Cardiac muscle cell (in vitro differentiated cells and primary cell): ENCODE data around the gene GPR161. TPM values are rescaled to one million over a fixed set of nuclear protein-coding genes. Genes with fewer than 3 reads are reported as not detected.

Experiments
- DNase-seq, 2 donors: peaks; one replicate each; pipeline versions ENCODE4 v3.0.0 to v3.0.0-alpha.2; 2010 to 2017; ENCODE audit warnings: low read depth in 1 of 2, low spot score in 1 of 2
- H3K27ac ChIP-seq: fragments of 200-600 bp; sonication (generic); 2 replicates; pipeline ENCODE4 v1.5.1; 2016
- H3K27me3 ChIP-seq: fragments of 200-600 bp; sonication (generic); 2 replicates; pipeline ENCODE4 v1.6.0; 2016; ENCODE audit warnings: control low read depth
- H3K36me3 ChIP-seq: fragments of 200-600 bp; sonication (generic); 2 replicates; pipeline ENCODE4 v1.5.1; 2016; ENCODE audit warnings: control low read depth
- H3K4me1 ChIP-seq: fragments of 200-600 bp; sonication (generic); 2 replicates; pipeline ENCODE4 v1.8.1; 2017; ENCODE audit warnings: low read depth, mild to moderate bottlenecking, mixed run types
- H3K4me3 ChIP-seq: fragments of 200-600 bp; sonication (generic); 2 replicates; pipeline ENCODE4 v1.5.1; 2016; ENCODE audit warnings: mild to moderate bottlenecking
- H3K9me3 ChIP-seq: fragments of 200-600 bp; sonication (generic); 2 replicates; pipeline ENCODE4 v1.5.1; 2017; ENCODE audit warnings: low read depth, mild to moderate bottlenecking, control low read depth
- polyA plus RNA-seq: library from polyadenylated mRNA; unstranded; fragments of >200 nt; fragmentation: Nextera tagmentation; extraction: Ambion mirVana; gene quantifications from 2 replicates; pipeline ENCODE4 v1.2.1, GENCODE V29; 2016
- total RNA-seq: library from RNA; depleted of rRNA; stranded (reverse); fragments of >200 nt; gene quantifications from 2 replicates; pipeline ENCODE4 v1.2.3, GENCODE V29; 2016
- TF ChIP-seq, protein P1 (sequence below): IDR thresholded peaks from 2 replicates; pipeline ENCODE4 v1.5.1; 2012; ENCODE audit warnings: low read depth, mild to moderate bottlenecking, low read length

GPR161 gene
- total and polyA plus RNA-seq, 2 experiments from 2014 or later, result 17.0 to 27.6 TPM

DNA sequence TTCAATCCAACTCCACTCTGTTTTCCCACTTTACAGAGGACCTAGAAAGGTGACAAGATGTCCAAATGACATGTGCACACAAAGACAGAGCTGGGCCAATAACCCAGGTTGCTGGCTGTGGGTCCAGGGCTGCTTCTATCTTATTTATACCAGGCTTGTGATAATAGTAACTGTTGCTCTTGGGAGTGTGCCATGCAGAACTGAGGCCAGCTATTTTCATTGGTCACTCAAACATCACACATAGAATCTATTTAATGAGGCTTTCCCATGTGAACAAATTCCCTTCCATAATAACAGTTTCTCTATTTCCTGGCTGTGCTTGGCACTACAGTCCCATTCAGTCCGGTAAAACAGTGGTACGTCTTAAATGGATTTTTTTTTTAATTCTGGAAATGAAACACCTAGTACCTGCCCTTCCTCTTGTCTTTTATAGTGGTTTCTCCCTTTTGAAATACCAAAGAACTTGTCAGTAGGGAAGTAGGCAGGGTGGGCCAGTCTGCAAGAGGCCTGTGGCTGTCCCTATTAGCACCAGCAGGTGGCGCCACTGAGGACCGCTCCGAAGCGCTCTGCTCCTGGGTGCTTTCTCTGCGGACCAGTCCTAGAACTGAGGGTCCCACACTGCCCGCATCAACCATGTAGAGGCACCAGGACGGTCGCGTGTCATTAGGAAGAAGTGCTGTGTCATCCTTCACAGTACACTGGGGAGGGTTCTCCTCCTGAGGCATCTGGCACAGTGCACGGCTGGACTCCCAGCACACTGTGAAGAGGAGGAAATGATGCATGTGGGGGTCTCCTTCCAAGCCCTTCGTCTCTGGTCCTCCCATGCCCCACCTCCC is 52.1 kb downstream of the GPR161 start:
- DNase-seq, result peak; percentile 69 to 75
- TF ChIP-seq, protein P1, sequence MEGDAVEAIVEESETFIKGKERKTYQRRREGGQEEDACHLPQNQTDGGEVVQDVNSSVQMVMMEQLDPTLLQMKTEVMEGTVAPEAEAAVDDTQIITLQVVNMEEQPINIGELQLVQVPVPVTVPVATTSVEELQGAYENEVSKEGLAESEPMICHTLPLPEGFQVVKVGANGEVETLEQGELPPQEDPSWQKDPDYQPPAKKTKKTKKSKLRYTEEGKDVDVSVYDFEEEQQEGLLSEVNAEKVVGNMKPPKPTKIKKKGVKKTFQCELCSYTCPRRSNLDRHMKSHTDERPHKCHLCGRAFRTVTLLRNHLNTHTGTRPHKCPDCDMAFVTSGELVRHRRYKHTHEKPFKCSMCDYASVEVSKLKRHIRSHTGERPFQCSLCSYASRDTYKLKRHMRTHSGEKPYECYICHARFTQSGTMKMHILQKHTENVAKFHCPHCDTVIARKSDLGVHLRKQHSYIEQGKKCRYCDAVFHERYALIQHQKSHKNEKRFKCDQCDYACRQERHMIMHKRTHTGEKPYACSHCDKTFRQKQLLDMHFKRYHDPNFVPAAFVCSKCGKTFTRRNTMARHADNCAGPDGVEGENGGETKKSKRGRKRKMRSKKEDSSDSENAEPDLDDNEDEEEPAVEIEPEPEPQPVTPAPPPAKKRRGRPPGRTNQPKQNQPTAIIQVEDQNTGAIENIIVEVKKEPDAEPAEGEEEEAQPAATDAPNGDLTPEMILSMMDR, result peak; percentile 96
- H3K27ac ChIP-seq, result no peak overlapping the region
- no peak overlapping the region for H3K4me3 ChIP-seq
- no peaks in the 10 kb centered on the region for H3K9me3 ChIP-seq
- H3K36me3 ChIP-seq, result peaks cover 5% of the 10 kb centered on the region
- H3K4me1 ChIP-seq, result no peaks in the 10 kb centered on the region
- H3K27me3 ChIP-seq, result no peaks in the 10 kb centered on the region

GRCh38 chr1:168083456-168084325 is 53.0 kb downstream of the GPR161 start:
- no peaks in the 10 kb centered on the region for H3K4me1 ChIP-seq
- H3K9me3 ChIP-seq, result no peaks in the 10 kb centered on the region
- no peak for DNase-seq
- TF ChIP-seq, protein P1, result no peak
- no peak overlapping the region for H3K4me3 ChIP-seq
- peaks cover 5% of the 10 kb centered on the region for H3K36me3 ChIP-seq
- no peaks in the 10 kb centered on the region for H3K27me3 ChIP-seq
- H3K27ac ChIP-seq, result no peak overlapping the region

GRCh38 chr1:168082008-168082876 is 54.5 kb downstream of the GPR161 start:
- Histone ChIP-seq H3K27me3 (no peaks in the 10 kb centered on the region), H3K4me3 (no peak overlapping the region), H3K9me3 (no peaks in the 10 kb centered on the region), H3K4me1 (no peaks in the 10 kb centered on the region), H3K36me3 (peaks cover 5% of the 10 kb centered on the region), H3K27ac (peak overlapping the region; percentile 39)
- peak; percentile 83 to 86 for DNase-seq
- TF ChIP-seq, protein P1, result peak; percentile 96

GRCh38 chr1:168081373-168082007 is 55.2 kb downstream of the GPR161 start:
- Histone ChIP-seq H3K9me3 (no peaks in the 10 kb centered on the region), H3K36me3 (peaks cover 9% of the 10 kb centered on the region), H3K27ac (no peak overlapping the region)

More at GRCh38 chr1:168081373-168082007, 55.2 kb downstream of the GPR161 start:
- TF ChIP-seq, protein P1, result no peak
- H3K4me1 ChIP-seq, result no peaks in the 10 kb centered on the region
- H3K4me3 ChIP-seq, result no peak overlapping the region
- peak in 1 of 2 donors; percentile 87 for DNase-seq
- no peaks in the 10 kb centered on the region for H3K27me3 ChIP-seq
